Measurements from ENCODE around the gene PGM2.
"Not testable (repeated sequence)": the region's sequence is repeated elsewhere in the genome, so short reads cannot be mapped to it uniquely, and the experiment has no call there.

Gene PGM2

DNA sequence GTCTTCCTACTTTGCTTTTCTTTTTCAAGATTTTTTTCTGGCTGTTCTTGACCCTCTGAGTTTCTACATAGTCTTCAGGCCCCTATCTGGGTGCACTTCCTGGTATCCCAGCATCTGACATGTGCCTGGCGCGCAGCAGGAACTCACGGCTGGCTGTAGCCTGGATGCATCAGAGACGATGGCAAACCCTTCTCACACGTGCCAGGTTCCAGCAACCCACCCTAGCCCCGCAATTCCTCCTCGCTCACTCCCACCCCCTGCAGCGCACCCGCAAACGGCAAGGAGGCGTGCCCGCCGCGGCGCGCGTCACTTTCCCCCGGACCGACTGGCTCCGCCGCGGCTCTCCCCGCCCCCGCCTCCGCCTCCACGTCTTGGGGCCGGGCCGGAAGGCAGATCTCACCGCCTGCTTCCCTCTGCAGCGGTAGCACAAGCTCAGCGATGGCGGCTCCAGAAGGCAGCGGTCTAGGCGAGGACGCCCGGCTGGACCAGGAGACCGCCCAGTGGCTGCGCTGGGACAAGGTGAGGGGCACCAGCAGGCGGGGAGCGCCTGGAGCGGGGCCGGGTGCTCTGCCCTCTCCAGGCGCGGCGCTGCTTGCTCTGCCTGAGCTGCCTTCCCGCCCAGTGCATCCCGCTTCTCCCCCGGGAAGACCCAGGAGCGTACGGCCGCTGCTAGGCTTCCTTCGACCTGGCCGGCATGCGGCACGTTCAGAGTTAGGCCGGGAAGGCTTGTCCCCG lies at the start of gene PGM2:
Gene PGM2 (plus strand): TSS at position 392 of the 735 bp plus-strand sequence. CDS start 47 bp downstream, at position 439.
- DNase-seq = peak in 55 of 56 donors; percentile 11 to 85 (median 66)

DNA sequence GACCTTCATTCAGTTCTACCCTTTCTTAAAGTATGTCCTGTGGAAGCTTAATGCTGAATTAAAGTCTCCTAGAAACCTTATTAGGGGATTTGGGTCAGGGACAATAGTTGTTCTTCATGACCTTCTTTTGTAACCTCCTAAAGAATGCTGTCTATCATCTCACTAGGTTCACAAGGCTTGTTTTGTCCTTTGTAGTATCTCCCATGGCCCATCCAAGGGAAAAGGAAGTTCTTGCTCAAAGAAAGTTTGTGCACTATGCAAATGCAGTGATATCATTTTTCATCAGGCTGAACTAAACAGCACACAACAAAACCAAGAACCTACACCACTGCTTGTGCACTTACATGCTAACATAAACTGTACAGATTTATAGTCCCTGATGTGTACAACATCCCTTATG lies 46.6 kb upstream of the PGM2 start:
- no peak for DNase-seq

DNA sequence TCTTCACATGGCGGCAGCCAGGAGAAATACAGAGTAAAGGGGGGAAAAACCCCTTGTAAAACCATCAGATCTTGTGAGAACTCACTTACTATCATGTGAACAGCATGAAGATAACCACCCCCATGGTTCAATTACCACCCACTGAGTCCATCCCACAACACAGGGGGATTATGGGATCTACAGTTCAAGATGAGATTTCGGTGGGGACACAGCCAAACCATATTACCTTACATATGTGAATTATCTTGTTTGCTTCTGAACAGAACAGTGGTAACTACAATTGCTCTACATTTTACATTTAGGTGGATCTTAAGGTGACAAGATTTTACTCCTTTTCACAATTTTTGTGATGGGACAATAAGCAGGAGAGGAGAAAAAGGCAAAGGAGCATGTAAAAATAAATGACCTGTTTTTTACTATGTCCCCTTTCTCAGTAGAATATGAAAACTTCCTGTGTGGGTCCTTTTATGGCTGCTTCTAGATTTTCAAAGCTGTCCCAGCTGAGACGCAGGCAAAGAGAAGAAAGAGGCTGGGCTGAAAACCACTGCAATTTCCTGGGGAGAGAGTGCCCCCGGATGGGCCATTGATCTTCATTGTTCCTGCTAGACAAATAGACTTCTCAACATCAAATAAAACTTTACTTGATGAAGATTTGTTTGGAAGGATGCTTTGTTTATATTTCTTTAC lies 45.9 kb upstream of the PGM2 start:
- DNase-seq = peak in 3 of 56 donors; percentile 2 to 7 (median 7)

DNA sequence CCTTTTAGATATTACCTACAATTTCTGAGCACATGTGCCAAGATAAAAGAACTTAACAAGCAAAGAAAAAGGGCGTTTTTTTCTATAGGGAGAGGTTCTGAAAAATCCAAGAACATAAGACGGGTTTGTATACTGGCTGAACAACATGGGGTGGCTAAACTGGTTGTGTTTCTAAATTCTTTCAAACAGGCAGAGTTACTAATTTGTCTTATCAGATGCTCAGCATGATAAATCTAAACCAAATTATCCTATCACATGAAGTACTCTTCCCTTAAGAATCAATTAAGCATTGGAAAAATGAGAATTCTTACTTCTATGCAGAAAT lies 45.4 kb upstream of the PGM2 start:
- DNase-seq = no peak

DNA sequence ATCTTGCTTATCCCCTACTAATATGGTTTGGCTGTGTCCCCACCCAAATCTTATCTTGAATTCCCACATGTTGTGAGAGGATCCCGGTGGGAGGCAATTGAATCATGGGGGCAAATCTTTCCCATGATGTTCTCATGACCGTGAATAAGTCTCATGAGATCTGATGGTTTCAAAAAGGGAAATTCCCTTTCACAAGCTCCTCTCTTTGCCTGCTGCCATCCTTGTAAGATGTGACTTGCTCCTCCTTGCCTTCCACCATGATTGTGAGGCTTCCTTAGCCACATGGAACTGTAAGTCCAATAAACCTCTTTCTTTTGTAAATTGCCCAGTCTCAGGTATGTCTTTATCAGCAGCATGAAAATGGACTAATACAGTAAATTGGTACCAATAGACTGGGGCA lies 40.2 kb upstream of the PGM2 start:
- not testable (repeated sequence) for DNase-seq

DNA sequence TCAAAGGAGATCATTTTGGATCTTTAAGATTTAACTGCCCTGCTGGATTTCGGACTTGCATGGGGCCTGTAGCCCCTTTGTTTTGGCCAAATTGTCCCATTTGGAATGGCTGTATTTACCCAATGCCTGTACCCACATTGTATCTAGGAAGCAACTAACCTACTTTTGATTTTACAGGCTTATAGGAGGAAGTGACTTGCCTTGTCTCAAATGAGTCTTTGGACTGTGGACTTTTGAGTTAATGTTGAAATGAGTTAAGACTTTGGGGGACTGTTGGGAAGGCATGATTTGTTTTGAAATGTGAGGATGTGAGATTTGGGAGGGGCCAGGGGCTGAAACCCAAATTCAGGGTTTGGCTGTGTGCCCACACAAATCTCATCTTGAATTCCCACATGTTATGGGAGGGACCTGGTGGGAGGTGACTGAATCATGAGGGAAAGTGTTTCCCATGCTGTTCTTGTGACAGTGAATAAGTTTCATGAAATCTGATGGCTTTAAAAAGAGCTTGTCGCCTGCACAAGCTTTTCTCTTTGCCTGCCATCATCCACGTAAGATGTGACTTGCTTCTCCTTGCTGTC lies 38.5 kb upstream of the PGM2 start:
- peak in 7 of 56 donors; percentile 3 to 14 (median 6) for DNase-seq

DNA sequence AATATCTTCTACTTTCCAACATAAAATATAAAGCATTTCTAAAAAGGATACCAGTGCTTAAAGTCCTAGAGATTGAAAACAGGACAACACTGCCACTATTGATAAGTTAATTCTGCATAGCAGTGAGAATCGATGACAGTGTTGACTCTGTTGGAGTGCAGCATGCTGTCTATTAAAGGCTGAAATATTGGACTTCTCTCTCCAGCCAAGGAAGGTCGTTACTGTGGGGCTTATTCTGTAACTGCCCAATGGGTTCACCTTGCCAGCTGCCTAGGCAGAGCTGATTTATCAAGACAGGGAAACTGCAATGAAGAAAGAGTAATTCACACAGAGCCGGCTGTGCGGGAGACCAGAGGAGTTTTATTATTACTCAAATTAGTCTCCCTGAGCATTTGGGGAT lies 37.7 kb upstream of the PGM2 start:
- no peak for DNase-seq

DNA sequence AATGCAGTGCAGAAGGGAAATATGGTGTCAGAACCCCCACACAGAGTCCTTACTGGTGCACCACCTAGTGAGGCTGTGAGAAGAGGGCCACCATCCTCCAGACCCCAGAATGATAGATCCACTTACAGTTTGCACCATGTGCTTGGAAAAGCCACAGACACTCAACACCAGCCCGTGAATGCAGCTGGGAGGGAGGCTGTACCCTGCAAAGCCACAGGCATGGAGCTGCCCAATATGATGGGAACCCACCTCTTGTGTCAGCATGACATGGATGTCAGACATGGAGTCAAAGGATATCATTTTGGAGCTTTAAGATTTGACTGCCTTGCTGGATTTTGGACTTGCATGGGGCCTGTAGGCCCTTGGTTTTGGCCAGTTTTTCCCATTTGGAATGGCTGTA lies 34.2 kb upstream of the PGM2 start:
- no peak for DNase-seq

DNA sequence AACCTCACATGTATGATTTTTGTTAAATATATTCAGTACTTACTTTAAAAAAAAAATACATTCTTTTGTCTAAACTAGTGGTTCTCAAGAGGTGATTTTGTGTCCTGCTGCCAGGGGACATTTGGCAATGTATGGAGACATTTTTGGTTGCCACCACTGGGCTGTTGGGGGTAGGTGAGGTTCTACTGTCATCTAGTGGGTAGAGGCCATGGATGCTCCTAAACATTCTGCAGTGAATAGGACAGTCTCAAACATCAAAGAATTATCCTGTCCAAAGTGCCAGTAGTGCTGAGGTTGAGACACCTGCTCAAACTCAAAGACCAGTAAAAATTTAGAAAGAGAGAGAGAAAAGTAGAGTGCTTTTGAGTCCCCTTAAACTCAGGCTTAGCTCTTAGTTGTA lies 32.9 kb upstream of the PGM2 start:
- DNase-seq = no peak

DNA sequence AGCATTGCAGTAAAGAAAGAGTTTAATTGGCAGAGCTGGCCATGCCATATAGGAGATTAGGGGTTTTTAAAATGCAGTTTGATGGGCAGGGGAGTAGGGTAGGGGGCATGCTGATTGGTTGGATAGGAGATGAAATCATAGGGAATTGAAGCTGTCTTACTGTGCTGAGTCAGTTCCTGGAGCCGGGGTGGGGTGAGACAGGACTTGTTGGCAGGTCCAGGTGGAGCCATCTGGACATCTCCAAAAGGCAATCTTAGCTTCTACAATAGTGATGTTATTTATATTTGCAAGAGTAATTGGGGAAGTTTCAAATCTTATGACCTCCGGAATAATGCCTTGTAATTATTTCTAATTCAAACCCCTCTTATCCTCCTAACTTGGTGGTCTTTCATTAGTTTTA lies 32.4 kb upstream of the PGM2 start:
- no peak for DNase-seq

DNA sequence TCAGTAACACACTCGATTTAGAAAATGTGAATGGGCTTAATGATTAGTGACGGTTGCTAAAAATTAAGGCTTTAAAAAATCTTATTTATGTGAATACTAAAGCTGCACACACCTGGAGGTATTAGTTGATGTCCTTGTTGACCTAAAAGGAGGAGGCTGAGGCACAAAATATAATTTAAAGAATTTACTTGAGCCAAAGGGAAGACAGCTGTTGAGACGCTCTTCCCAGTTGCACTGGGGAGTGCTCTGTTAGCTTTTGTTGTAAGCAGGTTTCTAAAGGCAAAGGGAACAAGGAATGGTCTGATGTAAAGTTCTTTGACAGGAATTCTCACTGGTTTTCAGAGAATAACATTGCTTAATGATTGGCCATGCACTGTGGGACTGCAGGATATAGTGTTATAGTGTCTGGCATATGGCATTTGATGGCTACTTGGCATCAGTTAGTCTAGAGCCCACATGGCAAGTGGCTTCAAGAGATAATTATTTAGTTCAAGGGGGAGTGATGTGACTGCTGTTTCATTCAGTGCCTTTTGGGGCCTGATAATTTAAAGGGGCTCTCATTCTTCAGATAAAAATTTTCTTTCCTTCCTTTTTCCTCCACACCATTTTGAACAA lies 30.8 kb upstream of the PGM2 start:
- no peak for DNase-seq

DNA sequence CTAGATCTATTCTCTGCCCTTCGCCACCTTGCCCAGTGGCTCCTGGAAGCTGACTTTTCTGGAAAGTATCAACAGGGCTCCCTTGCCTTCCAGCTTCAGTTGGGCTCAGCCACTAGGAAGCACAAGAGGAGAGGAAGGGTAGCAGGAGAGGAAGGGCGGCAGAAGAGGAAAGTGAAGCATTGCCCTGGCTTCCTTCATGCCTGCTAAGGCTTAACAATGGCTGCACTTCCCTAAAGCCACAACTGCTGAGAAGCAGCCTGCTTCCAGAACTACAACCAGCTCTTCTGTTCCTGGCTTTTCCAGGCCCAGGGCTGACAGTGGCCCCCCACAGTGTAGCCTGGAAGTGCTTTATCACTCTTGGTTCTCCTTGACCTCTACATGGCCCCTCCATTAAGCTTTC lies 29.1 kb upstream of the PGM2 start:
- DNase-seq = no peak

DNA sequence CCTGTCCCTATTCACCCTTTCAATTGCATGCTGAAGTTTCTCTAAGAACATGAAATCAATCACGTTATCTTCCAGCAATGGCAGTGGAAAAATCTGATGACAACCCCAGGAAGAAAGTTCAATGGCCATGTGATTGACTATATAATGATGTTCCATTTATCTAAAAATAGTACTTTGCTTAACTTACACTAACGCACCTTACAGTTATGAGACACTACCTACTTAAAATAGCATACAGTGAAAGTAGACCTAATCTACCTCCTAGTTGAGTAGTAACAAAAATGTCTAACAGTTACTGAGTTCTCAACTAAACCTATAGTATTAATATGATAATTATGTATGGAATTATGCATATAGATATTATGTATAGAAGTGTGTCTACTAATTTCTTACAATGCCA lies 28.6 kb upstream of the PGM2 start:
- DNase-seq = no peak

DNA sequence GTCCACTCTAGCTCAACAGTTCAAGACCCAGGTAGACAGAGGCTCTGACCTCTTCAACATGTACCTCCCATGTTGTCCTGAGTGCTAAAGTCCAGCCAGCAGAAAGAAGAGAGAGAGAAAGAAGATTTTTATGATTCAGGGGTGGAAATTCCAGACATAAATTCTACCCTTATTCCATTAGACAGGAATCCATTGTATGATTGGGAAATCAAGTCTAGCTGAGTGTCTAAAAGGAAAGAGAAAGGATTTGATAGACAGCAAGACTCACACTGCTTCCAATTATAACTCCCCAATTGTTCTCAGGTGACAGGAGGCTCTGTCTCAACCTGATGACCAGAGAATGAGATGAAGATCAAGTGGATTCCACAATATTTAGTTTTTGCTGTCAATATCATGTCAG lies 27.9 kb upstream of the PGM2 start:
- DNase-seq = no peak

DNA sequence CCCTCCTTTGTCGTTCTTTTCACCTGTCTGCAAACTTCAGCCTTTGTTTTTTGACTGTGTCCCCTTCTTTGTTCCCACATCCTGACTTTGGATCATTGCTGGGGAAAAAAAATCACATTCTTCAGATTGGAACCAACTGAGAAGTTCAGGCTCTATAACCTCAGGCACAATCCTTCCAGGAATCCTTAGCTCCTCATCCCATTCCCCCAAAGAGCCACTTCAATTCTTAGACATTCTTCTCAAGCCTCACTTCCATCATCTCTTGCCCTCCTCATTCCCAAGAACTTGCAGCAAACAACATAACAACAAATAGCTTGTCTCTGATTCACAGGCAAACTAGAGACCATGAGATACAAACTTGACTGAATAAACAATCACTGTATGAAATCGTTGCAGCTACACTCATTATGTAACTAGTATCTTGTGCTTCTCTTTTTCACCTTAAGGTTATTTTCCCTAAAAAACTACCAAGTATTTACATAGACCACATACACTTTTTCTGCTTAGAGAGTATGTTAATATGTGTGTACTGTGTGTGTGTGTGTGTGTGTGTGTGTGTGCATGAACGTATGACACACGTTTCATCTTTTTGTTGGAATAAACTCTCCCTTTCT lies 26.4 kb upstream of the PGM2 start:
- DNase-seq = no peak

DNA sequence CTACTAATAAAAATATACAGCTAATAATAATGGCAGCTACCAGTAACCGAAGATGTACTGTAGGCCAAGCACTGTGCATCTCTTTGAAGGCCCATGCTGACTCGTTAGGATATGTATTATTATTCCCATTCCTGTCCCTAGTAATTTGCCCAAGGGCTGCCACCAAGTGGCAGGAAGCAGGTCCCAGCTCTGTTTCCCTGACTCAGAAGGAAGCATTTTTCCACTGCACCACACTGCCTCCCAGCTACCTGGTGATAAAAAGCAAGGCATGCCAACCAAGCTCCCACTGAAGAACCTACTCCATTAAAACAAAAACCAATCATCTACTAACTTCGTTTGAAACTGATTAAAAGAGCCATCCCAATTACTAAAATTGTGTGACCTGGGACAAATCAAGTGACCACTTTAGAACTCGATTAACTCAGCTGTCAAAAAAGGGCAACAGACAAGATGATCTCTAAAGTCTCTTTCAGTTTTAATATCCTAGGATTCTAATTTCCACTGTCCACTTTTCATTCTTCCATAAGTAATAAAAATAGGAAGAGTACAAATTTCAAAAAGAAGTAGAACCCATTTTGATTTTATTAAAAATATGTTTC lies 24.3 kb upstream of the PGM2 start:
- DNase-seq = peak in 46 of 56 donors; percentile 1 to 69 (median 20)

DNA sequence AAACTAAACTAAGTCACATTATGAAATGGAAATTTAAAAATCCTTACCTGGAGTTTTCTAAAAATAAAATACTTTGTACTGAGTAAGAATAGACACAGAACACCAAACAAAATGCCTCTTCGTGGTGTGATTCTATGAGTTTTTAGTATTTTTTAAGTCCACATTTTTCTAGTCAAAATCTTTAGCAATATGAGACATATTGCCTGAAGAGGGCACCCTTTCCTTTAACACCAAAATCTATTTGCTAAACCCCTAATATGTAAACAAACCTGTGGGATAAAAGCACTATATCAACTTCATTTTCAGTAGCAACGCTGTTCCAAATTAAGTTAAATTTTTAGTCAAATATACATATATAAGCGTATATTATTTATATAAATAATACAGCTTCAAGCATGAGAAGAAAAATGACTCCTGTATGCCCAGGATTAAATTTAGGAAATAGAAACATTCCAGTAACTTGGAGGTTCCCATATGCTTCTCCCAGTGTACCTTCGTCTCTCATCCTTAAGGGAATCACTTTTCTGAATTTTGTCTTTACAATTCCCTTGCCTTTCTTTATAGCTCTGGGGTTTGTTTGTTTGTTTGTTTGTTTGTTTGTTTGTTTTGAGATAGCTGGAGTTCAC lies 23.0 kb upstream of the PGM2 start:
- no peak for DNase-seq

DNA sequence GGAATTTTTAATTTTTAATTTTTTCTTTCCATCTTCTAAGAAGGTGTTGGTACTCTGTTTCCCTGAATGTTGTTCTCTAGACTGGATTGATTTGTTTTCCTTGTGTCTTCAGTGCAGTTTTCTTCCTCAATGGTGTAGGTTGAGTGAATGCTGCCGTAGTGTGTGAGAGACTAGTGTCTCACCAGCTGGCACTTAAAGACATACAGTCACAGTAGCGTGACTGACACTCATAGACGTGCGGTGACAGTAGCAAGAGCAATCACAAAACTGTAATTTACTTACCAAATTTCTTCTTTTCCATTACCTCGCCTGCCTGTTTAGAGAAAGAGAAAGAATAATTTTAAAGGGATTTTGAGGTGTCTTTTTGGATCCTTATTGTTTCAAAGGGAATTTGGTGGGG lies 21.4 kb upstream of the PGM2 start:
- no peak for DNase-seq

DNA sequence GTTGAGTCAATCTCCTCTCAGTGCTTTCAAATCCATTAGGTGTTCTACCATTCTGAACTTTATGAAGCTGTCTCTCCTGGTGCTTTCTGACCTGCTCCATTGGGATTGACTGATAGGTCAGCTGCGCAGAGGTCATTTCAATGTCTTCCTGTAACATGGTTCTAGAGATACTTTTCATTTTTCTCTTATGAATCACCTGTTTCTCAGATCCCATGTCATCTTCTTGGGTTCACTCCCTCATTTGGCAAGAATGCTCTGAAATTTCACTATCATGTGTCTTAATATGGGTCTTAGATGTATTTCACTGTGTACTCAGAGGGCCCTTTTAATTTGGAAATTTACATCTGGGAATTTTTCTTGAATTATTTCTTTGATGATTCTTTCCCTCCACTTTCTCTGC lies 13.8 kb upstream of the PGM2 start:
- DNase-seq = no peak

DNA sequence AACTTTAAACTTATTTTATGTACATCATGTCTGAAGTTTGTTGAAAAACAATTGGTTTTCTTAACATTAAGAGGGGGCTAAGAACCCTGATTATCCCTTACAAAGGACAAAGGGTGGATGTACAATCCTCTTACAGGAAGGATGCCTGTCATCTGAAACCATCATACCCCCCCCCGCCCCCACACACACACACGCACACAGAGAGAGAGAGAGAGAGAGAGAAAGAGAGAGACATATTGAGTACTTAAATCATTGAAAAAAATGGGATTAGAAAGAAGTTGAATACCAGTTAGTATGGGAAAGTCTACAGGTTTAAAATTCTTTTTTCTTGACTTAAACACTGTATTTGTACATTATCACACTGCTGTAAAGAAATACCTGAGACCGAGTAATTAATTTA lies 10.9 kb upstream of the PGM2 start:
- DNase-seq = no peak

DNA sequence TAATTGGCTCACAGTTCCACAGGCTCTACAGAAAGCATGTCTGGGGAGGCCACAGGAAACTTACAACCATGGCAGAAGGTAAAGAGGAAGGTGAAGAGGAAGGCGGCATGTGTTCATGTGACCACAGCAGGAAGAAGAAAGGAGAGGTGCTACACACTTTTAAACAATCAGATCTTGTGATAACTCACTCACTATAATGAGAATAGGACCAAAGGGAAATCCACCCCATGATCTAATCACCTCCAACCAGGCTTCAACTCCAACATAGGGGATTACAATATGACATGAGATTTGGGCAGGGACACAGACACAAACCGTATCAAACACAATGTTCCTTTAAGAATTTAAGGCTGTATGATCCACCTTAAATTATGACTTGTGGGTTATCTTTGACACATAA lies 10.5 kb upstream of the PGM2 start:
- DNase-seq = no peak

Data from nucleus accumbens (tissue), 56 donors.